GM18517 (cell line): ENCODE data around the gene TRDMT1.

ENCODE experiments used
- ATAC-seq: cut with Tn5 transposase; IDR thresholded peaks from one replicate; pipeline ENCODE4 v1.9.1; 2021; ENCODE audit warnings: mild to moderate bottlenecking, moderate library complexity; ENCODE audit not compliant: unreplicated experiment

Gene TRDMT1

GRCh38 chr10:17232276-17232960, 30.9 kb upstream of the TRDMT1 start:
- no peak for ATAC-seq

GRCh38 chr10:17231788-17232187, 30.3 kb upstream of the TRDMT1 start:
- no peak for ATAC-seq

- ATAC-seq: peak; percentile 51
These were observed 28.7 kb upstream of the TRDMT1 start for GRCh38 chr10:17229967-17230682.

GRCh38 chr10:17229717-17229966, 28.2 kb upstream of the TRDMT1 start:
- peak; percentile 4 for ATAC-seq

DNA sequence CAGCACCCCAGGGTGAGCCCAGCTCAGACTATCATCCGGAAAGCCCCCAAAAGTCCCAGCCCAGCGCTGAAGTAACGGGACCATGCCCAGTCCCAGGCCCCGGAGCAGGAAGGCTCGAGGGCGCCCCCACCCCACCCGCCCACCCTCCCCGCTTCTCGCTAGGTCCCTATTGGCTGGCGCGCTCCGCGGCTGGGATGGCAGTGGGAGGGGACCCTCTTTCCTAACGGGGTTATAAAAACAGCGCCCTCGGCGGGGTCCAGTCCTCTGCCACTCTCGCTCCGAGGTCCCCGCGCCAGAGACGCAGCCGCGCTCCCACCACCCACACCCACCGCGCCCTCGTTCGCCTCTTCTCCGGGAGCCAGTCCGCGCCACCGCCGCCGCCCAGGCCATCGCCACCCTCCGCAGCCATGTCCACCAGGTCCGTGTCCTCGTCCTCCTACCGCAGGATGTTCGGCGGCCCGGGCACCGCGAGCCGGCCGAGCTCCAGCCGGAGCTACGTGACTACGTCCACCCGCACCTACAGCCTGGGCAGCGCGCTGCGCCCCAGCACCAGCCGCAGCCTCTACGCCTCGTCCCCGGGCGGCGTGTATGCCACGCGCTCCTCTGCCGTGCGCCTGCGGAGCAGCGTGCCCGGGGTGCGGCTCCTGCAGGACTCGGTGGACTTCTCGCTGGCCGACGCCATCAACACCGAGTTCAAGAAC, 27.7 kb upstream of the TRDMT1 start:
- peak; percentile 16 for ATAC-seq

GRCh38 chr10:17228091-17229015, 26.9 kb upstream of the TRDMT1 start, which contains the start of gene VIM:
Gene VIM (plus strand): TSS chr10:17228241. CDS start chr10:17229423, 1,182 bp downstream.
- peak; percentile 44 for ATAC-seq

DNA sequence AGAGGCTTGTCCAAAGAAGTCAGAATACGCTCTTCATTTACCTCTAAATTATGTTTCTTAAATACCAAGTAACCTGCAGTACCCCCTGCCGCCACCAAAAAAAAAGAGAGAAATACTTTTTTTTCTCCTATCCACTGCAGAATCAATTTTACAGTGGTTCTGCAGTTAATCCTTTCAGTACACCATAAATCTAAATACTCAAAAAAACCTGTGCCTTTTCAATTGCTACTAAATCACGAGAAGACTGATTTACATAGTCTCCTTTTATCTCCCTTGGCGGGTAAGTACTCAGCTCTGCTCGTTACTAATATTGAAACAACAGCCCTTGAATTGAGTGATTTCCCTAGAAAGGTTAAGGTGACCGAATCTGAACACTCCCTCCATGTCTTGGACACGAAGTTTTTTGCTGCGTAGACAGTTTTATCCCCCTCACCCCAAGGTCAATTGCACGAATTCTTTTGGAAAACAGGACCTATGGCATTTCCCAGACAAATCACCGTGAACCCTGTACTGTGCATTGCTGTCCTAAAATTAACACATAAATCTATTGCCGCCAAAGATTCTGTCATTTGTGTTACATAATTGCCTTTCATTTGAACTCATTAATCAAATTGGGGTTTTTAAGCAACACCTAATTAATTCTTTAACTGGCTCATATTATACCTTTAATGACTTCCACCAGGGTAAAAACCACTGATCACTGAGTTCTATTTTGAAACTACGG, 26.1 kb upstream of the TRDMT1 start:
- peak; percentile 34 for ATAC-seq

DNA sequence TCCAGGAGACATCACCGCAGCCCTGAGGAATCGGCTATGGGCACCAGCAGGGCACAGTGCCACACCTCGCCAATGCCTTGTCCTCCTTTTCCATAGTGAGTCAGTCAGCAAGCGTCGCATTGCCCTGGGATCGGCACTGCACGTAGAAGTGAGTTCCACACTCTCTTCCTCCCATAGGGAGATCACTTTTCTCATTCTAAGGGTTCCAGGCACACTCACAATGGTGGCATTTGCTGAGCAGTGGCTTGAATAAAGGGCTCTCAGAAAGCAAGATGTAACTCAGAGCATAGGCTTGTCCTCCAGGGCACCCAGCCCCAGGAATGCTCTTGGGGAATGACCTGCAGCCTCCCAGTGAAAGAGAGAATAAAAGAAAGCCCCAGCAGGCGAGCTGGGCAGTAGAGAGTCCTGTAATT, 25.4 kb upstream of the TRDMT1 start:
- ATAC-seq: no peak

GRCh38 chr10:17225808-17226207, 24.3 kb upstream of the TRDMT1 start:
- ATAC-seq: no peak

GRCh38 chr10:17222329-17222728, 20.9 kb upstream of the TRDMT1 start:
- no peak for ATAC-seq

GRCh38 chr10:17220652-17221100, 19.2 kb upstream of the TRDMT1 start:
- ATAC-seq: no peak

GRCh38 chr10:17219024-17219423, 17.6 kb upstream of the TRDMT1 start:
- ATAC-seq: no peak

DNA sequence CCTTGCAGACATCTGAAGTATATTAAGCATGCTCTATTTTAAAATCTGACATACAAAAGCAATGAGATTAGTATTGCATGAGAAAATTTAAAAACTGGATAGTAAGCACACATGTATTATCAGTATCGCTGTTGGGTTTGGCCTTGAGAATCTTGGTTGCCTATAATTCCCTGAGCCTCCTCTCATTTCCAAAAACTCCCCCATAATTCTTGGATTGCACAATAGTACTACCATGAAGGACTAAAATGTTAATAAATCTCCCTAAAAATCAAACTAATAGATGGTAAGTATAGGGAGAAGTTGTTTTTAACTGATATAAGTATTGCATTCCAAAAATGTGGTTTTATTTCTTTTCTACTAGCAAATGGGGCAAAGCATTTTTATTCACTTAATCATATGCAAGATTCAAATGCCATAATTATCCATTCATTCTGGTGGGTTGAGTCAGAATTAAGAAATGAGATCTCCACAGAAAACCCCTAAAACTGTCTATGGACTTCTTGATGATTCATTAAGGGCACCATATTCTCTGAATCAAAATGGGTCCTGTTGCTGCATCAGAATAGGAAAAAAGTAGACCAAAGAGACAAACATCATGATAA, 16.3 kb upstream of the TRDMT1 start:
- ATAC-seq: no peak

GRCh38 chr10:17216901-17217395, 15.5 kb upstream of the TRDMT1 start:
- ATAC-seq: no peak

DNA sequence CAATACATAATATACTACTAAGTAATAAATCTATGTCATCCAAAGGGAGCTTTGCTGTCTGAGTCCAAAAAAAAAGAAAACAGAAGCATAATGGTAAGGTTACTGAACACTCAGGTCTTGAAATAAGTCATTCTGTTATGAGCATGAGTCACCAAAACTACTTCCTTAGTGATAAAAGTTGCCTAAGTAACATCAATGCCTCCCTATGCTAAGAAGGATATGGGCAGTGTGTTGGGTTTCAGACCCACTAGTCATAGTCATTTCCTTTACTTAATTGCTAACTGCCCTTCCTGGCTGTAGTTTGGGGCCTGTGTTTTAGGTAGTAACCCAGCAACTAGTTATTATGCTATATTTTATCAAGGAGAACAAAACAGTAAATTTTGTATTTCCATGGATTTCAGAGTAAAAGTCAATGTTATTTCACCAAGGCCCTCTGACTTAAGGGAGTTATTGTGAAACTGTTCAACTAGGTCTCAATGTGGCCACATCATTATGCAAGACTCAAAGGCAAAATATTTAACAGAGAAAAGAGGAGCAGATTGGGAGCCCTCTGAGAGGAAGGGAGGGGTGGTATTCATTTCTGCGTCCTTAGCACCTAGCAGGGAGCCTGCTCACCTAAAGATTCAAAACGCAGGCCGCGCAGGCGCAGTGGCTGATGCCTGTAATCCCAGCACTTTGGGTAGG, 14.9 kb upstream of the TRDMT1 start:
- ATAC-seq: peak; percentile 100

GRCh38 chr10:17215782-17216122, 14.3 kb upstream of the TRDMT1 start:
- no peak for ATAC-seq

DNA sequence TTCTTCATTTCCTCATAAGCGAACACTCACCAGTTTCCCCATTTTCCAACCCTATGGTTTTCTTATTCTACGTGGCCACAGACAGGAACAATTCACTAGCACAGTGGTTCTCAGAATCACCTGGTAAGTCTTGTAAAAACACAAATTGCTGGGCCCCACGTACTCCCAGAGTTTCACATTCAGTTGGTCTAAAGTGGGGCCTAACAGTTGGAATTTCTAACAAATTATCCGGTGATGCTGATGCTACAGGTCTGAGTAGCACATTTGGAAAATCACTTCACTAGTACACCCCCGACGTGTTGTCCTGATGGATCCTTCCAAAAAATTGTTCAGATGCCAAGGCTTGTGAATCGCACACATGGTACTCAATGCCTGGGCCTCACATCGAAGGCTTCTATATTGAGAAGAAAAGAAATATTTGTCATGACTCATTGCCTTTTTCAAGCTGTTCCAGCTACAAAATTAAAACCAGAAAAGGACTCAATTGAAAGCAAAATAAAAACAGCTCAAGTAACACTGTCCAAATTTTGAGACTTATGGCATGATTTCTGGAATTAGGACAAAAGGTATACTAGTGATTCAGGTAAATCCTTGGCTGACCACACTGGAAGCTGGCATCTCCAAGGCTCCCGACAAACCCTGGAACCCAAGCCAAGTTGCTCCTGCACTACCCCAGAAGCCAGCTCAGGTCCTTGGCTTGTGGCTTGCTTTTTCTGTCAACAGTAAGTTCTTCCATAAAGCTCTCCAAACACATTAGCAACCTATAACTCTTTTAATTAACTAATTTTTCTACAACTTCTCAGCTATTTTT, 13.7 kb upstream of the TRDMT1 start:
- ATAC-seq: no peak

- ATAC-seq: no peak
These were observed 13.1 kb upstream of the TRDMT1 start for GRCh38 chr10:17214526-17214925.
